HCT116 (cell line): ENCODE data around the gene SFXN1. TPM values are rescaled to one million over a fixed set of nuclear protein-coding genes. Genes with fewer than 3 reads are reported as not detected.
A peak's percentile ranks its signal among the peaks of the same experiment; 100 is the strongest.

Experiments
- ATAC-seq: fragments of 200-7000 bp; cut with Tn5 transposase; 2 replicates; pipeline ENCODE4 v1.9.1; 2020; ENCODE audit warnings: mild to moderate bottlenecking, moderate library complexity
- BruUV-seq: library from RNA; stranded (reverse); fragments of 400-500 nt; replicated peaks from 2 replicates; lab custom pipeline; 2021; lab: Mats Ljungman, UMichigan
- CTCF ChIA-PET: fragments of 300-600 bp; sonication (Branson Sonifier 250); formaldehyde crosslinking; loops from one replicate; lab custom pipeline; 2021; ENCODE audit warnings: antibody characterized with exemption; lab: Charles Lee
- POLR2A ChIA-PET: fragments of 300-600, 350-600 bp; sonication (Branson Sonifier 250); formaldehyde crosslinking; loops from one replicate; lab custom pipeline; 2021; ENCODE audit warnings: antibody characterized with exemption; lab: Charles Lee
- RAD21 ChIA-PET, 2 experiments: fragments of 300-600 bp; sonication (Branson Sonifier 250); formaldehyde crosslinking; loops; one replicate each; lab custom pipeline; 2023; ENCODE audit warnings: low total read pairs in 2 of 2; ENCODE audit not compliant: uncharacterized antibody in 2 of 2, unreplicated experiment in 2 of 2, low non-redundant PET in 1 of 2; lab: Charles Lee
- DNase-seq: peaks from one replicate; pipeline ENCODE4 v3.0.0-alpha.2; 2010; ENCODE audit warnings: low read depth, low spot score
- H2AFZ ChIP-seq: fragments of 200-600 bp; shearing (Covaris generic), sonication (generic); 2 replicates; pipeline ENCODE4 v1.6.1; 2017; ENCODE audit warnings: low read depth, mixed run types, mixed read lengths, antibody characterized with exemption, low read length; ENCODE audit not compliant: poor library complexity, severe bottlenecking
- H3K27ac ChIP-seq: 2 replicates; pipeline ENCODE4 v1.5.1; 2012; ENCODE audit warnings: low read depth, low read length
- H3K27me3 ChIP-seq: fragments of 200-600 bp; sonication (generic); 2 replicates; pipeline ENCODE4 v1.6.1; 2016; ENCODE audit warnings: mixed run types, low read length, mixed read lengths; ENCODE audit not compliant: insufficient read depth
- H3K36me3 ChIP-seq, 2 experiments: fragments of 200-500 bp in 1 of 2; fragments of 200-600 bp in 1 of 2; sonication (Bioruptor generic) in 1 of 2; sonication (generic) in 1 of 2; 2 replicates each; pipeline versions ENCODE4 v1.5.1 to v1.6.1; 2014 to 2016; ENCODE audit warnings: low read length in 2 of 2, inconsistent platforms in 1 of 2, mixed read lengths in 1 of 2, mixed run types in 1 of 2; ENCODE audit not compliant: insufficient read depth in 2 of 2, control insufficient read depth in 1 of 2
- H3K4me1 ChIP-seq, 2 experiments: fragments of 200-600 bp in 1 of 2; sonication (generic) in 1 of 2; 2 replicates each; pipeline versions ENCODE4 v1.5.1 to v1.6.1; 2012 to 2017; ENCODE audit warnings: low read length in 2 of 2, inconsistent platforms in 1 of 2, mild to moderate bottlenecking in 1 of 2, mixed read lengths in 1 of 2, mixed run types in 1 of 2, moderate library complexity in 1 of 2; ENCODE audit not compliant: insufficient read depth in 2 of 2, control insufficient read depth in 1 of 2
- H3K4me2 ChIP-seq: fragments of 200-600 bp; sonication (generic); 2 replicates; pipeline ENCODE4 v1.6.1; 2017; ENCODE audit warnings: mixed run types, low read length, mixed read lengths
- H3K4me3 ChIP-seq, 2 experiments: fragments of 200-600 bp in 1 of 2; sonication (generic) in 1 of 2; replicated peaks in 1 of 2; 2 replicates each; pipeline ENCODE4 v1.5.1; 2011 to 2016; ENCODE audit warnings: low read length in 2 of 2, control low read depth in 1 of 2, low read depth in 1 of 2, mild to moderate bottlenecking in 1 of 2, mixed read lengths in 1 of 2, mixed run types in 1 of 2
- H3K79me2 ChIP-seq: fragments of 200-600 bp; sonication (generic); 2 replicates; pipeline ENCODE4 v1.6.1; 2017; ENCODE audit warnings: mild to moderate bottlenecking, mixed run types, low read length, moderate library complexity, mixed read lengths; ENCODE audit not compliant: insufficient read depth
- H3K9ac ChIP-seq: fragments of 200-600 bp; sonication (generic); 2 replicates; pipeline ENCODE4 v1.6.1; 2016; ENCODE audit warnings: low read length, mixed read lengths
- H3K9me2 ChIP-seq: fragments of 200-600 bp; sonication (generic), shearing (Covaris generic); 2 replicates; pipeline ENCODE4 v1.6.1; 2017; ENCODE audit warnings: mixed run types, mild to moderate bottlenecking, moderate library complexity; ENCODE audit not compliant: insufficient read depth
- H3K9me3 ChIP-seq, 2 experiments: fragments of 200-500 bp in 1 of 2; fragments of 200-600 bp in 1 of 2; sonication (Bioruptor generic) in 1 of 2; sonication (generic) in 1 of 2; 2 replicates each; pipeline ENCODE4 v1.6.1; 2014 to 2017; ENCODE audit warnings: low read length in 2 of 2, mixed read lengths in 2 of 2, inconsistent platforms in 1 of 2, low read depth in 1 of 2, mild to moderate bottlenecking in 1 of 2, mixed run types in 1 of 2, moderate library complexity in 1 of 2; ENCODE audit not compliant: control insufficient read depth in 1 of 2, insufficient read depth in 1 of 2
- H4K20me1 ChIP-seq: fragments of 200-600 bp; sonication (generic), shearing (Covaris generic); 2 replicates; pipeline ENCODE4 v1.6.1; 2017; ENCODE audit warnings: mixed run types, mild to moderate bottlenecking, moderate library complexity; ENCODE audit not compliant: insufficient read depth
- CEBPB ChIP-seq: IDR thresholded peaks from 2 replicates; pipeline ENCODE4 v1.6.1; 2012; ENCODE audit warnings: low read depth
- CTCF ChIP-seq, 3 experiments: fragments of 200-600 bp in 1 of 3; sonication (generic) in 1 of 3; IDR thresholded peaks in 2 of 3; conservative IDR thresholded peaks in 1 of 3; 2 replicates each; pipeline ENCODE4 v1.5.1; 2012 to 2017; ENCODE audit warnings: low read depth in 2 of 3, low read length in 2 of 3, antibody characterized with exemption in 1 of 3, borderline replicate concordance in 1 of 3, control low read depth in 1 of 3, mild to moderate bottlenecking in 1 of 3, mixed read lengths in 1 of 3, mixed run types in 1 of 3, moderate library complexity in 1 of 3; ENCODE audit not compliant: insufficient read depth in 1 of 3
- EGR1 ChIP-seq: IDR thresholded peaks from 2 replicates; pipeline ENCODE4 v1.6.1; 2012; ENCODE audit warnings: low read depth
- FOSL1 ChIP-seq: IDR thresholded peaks from 2 replicates; pipeline ENCODE4 v1.6.1; 2012; ENCODE audit warnings: low read depth
- JUND ChIP-seq: IDR thresholded peaks from 2 replicates; pipeline ENCODE4 v1.6.1; 2012
- MAX ChIP-seq: IDR thresholded peaks from 2 replicates; pipeline ENCODE4 v1.6.1; 2012
- POLR2A ChIP-seq: IDR thresholded peaks from 2 replicates; pipeline ENCODE4 v1.7.0; 2011; ENCODE audit warnings: borderline replicate concordance; ENCODE audit not compliant: insufficient read depth, insufficient read length; ENCODE audit errors: extremely low read depth
- RAD21 ChIP-seq: IDR thresholded peaks from 2 replicates; pipeline ENCODE4 v1.6.1; 2012; ENCODE audit warnings: low read depth, mild to moderate bottlenecking
- SIN3A ChIP-seq: IDR thresholded peaks from 2 replicates; pipeline ENCODE4 v1.6.1; 2012; ENCODE audit warnings: low read depth
- SP1 ChIP-seq: IDR thresholded peaks from 2 replicates; pipeline ENCODE4 v1.6.1; 2012; ENCODE audit warnings: low read depth
- SRF ChIP-seq: IDR thresholded peaks from 2 replicates; pipeline ENCODE4 v1.6.1; 2012; ENCODE audit warnings: low read depth
- TCF7L2 ChIP-seq: IDR thresholded peaks from 2 replicates; pipeline ENCODE4 v1.7.0; 2011; ENCODE audit warnings: borderline replicate concordance, inconsistent platforms; ENCODE audit not compliant: insufficient read depth, insufficient read length; ENCODE audit errors: extremely low read depth
- ZBTB33 ChIP-seq: IDR thresholded peaks from 2 replicates; pipeline ENCODE4 v1.6.1; 2011; ENCODE audit warnings: mild to moderate bottlenecking, low read length, moderate library complexity; ENCODE audit not compliant: insufficient replicate concordance; ENCODE audit errors: extremely low read depth
- ZFX ChIP-seq: fragments of 450-650 bp; IDR thresholded peaks from 2 replicates; pipeline ENCODE4 v1.6.1; 2017
- intact Hi-C: fragments of 100-400 bp; cut with micrococcal nuclease; formaldehyde crosslinking; loops from 2 replicates; pipeline ENCODE4 v1.10.0; 2022
- total RNA-seq: library from RNA; stranded (reverse); gene quantifications from one replicate; pipeline ENCODE4 v1.2.1, GENCODE V29; 2021; ENCODE audit not compliant: unreplicated experiment
- TF ChIP-seq, protein P1 (sequence below): IDR thresholded peaks from 2 replicates; pipeline ENCODE4 v1.6.1; 2012; ENCODE audit warnings: low read depth

Gene SFXN1
- total RNA-seq, 1 experiment from 2014 or later: 145 TPM

DNA sequence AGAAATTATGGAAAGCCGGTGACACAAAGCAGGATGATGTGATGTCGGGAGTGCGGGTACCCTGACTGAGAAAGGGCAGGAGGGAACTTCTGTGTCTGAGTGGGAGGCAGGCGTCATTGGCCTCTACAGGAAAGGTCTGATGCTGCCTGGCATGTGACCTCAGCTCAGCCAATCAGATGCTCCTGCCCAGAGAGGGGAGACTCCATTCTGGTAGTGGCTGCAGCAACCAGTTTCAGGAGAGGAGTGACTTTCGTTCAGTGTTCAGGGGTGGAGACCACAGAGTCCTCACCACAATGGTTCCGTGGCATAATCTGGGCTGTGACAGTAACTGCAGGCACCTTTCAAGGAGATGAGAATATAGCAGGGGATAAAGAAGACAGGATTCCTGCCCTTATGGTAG is 6.7 kb upstream of the SFXN1 start:
- Histone ChIP-seq H3K4me1 (no peaks in the 10 kb centered on the region), H3K9me2 (no peaks in the 10 kb centered on the region), H3K79me2 (no peaks in the 10 kb centered on the region), H4K20me1 (no peaks in the 10 kb centered on the region), H3K9me3 (no peaks in the 10 kb centered on the region), H3K4me3 (no peak overlapping the region), H3K36me3 (no peaks in the 10 kb centered on the region), H3K4me2 (no peak overlapping the region), H3K27ac (no peak overlapping the region), H2AFZ (no peak overlapping the region), H3K9ac (no peak overlapping the region), H3K27me3 (no peaks in the 10 kb centered on the region)
- POLR2A ChIA-PET: no interaction called here
- peak; percentile 58; the same call in 1 of the 2 replicates for ATAC-seq
- TF ChIP-seq ZFX (no peak), CEBPB (no peak), EGR1 (no peak), MAX (no peak)
- CTCF ChIA-PET: no interaction called here
- intact Hi-C loops: no loop called here
- no peak for DNase-seq
- BruUV-seq: no TSS peak
- RAD21 ChIA-PET: no interaction called here

DNA sequence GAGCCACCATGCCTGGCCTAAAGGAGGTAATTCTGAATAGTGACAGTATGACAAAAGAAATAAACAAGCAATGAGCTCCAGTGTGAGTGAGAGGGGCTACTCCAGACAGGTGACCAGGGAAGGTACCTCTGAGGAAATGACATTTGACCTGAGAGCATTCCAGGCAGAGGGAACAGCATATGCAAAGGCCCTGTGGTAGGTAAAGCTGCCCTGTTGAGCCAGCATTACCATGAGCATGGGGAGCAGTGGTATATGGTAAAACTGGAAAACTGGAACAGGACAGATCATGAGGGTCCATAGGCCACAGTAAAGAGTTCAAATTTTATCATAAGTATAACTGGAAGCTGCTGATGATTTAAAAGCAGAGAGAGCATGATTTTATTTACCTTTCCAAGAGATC is 6.0 kb upstream of the SFXN1 start:
- no peak overlapping the region for H2AFZ ChIP-seq
- BruUV-seq: no TSS peak
- H3K9ac ChIP-seq: no peak overlapping the region
- no peak overlapping the region for H3K4me3 ChIP-seq
- no peaks in the 10 kb centered on the region for H3K27me3 ChIP-seq
- CTCF ChIA-PET: no interaction called here
- RAD21 ChIA-PET: no interaction called here
- no peak overlapping the region for H3K4me2 ChIP-seq
- H3K79me2 ChIP-seq: no peaks in the 10 kb centered on the region
- intact Hi-C loops: no loop called here
- H3K4me1 ChIP-seq: no peaks in the 10 kb centered on the region
- H3K9me2 ChIP-seq: no peaks in the 10 kb centered on the region
- no peak overlapping the region for H3K27ac ChIP-seq
- no peaks in the 10 kb centered on the region for H3K9me3 ChIP-seq
- ATAC-seq (no peak), DNase-seq (no peak)
- no peaks in the 10 kb centered on the region for H4K20me1 ChIP-seq
- no peaks in the 10 kb centered on the region for H3K36me3 ChIP-seq
- POLR2A ChIA-PET: no interaction called here
- TF ChIP-seq, protein P1, sequence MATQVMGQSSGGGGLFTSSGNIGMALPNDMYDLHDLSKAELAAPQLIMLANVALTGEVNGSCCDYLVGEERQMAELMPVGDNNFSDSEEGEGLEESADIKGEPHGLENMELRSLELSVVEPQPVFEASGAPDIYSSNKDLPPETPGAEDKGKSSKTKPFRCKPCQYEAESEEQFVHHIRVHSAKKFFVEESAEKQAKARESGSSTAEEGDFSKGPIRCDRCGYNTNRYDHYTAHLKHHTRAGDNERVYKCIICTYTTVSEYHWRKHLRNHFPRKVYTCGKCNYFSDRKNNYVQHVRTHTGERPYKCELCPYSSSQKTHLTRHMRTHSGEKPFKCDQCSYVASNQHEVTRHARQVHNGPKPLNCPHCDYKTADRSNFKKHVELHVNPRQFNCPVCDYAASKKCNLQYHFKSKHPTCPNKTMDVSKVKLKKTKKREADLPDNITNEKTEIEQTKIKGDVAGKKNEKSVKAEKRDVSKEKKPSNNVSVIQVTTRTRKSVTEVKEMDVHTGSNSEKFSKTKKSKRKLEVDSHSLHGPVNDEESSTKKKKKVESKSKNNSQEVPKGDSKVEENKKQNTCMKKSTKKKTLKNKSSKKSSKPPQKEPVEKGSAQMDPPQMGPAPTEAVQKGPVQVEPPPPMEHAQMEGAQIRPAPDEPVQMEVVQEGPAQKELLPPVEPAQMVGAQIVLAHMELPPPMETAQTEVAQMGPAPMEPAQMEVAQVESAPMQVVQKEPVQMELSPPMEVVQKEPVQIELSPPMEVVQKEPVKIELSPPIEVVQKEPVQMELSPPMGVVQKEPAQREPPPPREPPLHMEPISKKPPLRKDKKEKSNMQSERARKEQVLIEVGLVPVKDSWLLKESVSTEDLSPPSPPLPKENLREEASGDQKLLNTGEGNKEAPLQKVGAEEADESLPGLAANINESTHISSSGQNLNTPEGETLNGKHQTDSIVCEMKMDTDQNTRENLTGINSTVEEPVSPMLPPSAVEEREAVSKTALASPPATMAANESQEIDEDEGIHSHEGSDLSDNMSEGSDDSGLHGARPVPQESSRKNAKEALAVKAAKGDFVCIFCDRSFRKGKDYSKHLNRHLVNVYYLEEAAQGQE: no peak
- TF ChIP-seq RAD21 (no peak), CTCF (IDR thresholded peaks at IDR 0.05 in 2 of 3, conservative IDR thresholded peaks at IDR 0.05 in 1 of 3; ENCODE audit: borderline replicate concordance in 1 of 3, insufficient read depth in 1 of 3, low read depth in 2 of 3, low read length in 2 of 3) (no peak), TCF7L2 (no peak), POLR2A (no peak), JUND (no peak), ZBTB33 (no peak), FOSL1 (no peak), SRF (no peak), SIN3A (no peak), CEBPB (no peak), SP1 (no peak)
